ENCODE measurements around the gene GASK1A.
"Not testable (repeated sequence)": the region's sequence is repeated elsewhere in the genome, so short reads cannot be mapped to it uniquely, and the experiment has no call there.

The GASK1A gene

DNA sequence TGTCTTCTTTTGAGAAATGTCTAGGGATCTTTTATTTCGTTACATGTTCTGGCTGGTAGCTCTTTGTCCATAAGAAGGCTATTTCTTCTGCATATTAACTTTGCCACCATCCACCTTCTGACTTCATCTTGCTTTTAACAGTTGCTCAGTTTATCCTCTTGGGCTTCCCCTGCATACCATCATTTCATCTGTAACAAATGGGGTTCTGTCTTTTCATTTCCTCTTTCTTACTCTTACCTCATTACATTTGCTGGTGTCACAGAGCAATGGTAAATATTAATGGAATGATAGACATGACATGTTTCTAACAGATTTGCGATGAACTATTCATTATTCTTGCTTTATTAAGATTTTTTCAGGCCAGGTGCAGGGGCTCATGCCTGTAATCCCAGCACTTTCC is 62.4 kb downstream of the GASK1A start:
- no peaks in the 10 kb centered on the region for H3K36me3 ChIP-seq (ENCODE audit: control insufficient read depth, insufficient read depth, low read length)
- H3K27me3 ChIP-seq (ENCODE audit: control insufficient read depth, insufficient read depth, low read length) = no peaks in the 10 kb centered on the region
- no peak overlapping the region for H3K9ac ChIP-seq (ENCODE audit: low read length)
- no peaks in the 10 kb centered on the region for H3K9me3 ChIP-seq (ENCODE audit: control insufficient read depth, low read length)
- no peak overlapping the region for H3K4me3 ChIP-seq (ENCODE audit: low read length)
- no peaks in the 10 kb centered on the region for H3K4me1 ChIP-seq (ENCODE audit: control insufficient read depth, insufficient read depth, low read length)

DNA sequence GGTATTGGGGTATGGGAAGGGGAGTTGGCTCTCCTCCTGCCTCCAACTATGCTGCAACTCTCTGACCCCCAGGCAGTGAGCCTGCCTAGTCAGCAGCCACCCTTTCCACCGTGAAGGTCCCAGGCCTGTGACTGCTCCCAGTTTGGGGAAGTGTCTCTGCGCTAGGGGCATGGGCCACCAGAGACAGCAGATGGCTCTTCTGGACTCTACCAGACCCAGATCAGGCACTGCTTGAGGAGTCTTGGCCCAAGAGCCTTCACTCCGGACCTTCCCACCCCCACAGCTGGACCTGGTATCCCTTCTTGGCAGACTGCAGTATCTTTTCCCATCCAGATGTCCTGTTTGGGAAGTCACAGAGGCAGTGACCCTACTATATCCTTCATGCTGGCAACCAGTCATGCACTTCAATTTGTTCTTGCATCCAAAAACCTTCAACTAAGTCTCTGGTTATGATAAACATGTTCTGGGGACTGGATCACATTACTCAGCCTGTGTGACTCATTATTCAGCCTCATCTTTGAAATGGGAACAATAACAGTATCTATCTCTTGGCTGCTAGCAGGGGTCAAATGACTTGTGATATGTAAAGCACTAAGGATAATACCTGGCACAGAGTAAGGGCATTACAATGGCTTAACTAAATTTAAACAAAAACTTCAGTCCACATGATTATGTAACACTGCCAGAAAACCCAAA is 64.1 kb downstream of the GASK1A start:
- Histone ChIP-seq H3K4me3 (ENCODE audit: low read length) (no peak overlapping the region), H3K4me1 (ENCODE audit: control insufficient read depth, insufficient read depth, low read length) (no peaks in the 10 kb centered on the region), H3K36me3 (ENCODE audit: control insufficient read depth, insufficient read depth, low read length) (no peaks in the 10 kb centered on the region), H3K9ac (ENCODE audit: low read length) (no peak overlapping the region), H3K9me3 (ENCODE audit: control insufficient read depth, low read length) (no peaks in the 10 kb centered on the region), H3K27me3 (ENCODE audit: control insufficient read depth, insufficient read depth, low read length) (no peaks in the 10 kb centered on the region)

DNA sequence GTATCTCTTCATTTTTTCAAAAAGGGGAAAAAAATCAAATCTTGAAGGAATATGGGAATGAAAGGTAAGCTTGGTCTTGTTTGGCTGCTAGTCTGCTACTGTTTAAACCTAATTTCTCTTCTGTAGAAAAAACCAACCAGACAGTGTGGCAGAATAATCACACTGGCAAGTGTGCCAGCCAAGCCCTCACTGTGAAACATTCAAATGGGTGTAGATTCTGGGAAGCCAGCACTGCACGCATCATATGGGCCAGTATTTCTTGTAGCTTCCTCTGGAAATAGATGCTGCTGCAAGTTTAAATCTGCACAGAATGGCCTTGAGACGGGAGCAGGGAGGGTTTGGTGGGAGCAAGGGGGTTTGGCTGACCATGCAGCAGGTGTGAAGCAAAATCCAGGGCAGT is 64.7 kb downstream of the GASK1A start:
- Histone ChIP-seq H3K4me3 (ENCODE audit: low read length) (no peak overlapping the region), H3K9ac (ENCODE audit: low read length) (no peak overlapping the region), H3K36me3 (ENCODE audit: control insufficient read depth, insufficient read depth, low read length) (no peaks in the 10 kb centered on the region), H3K9me3 (ENCODE audit: control insufficient read depth, low read length) (no peaks in the 10 kb centered on the region), H3K27me3 (ENCODE audit: control insufficient read depth, insufficient read depth, low read length) (no peaks in the 10 kb centered on the region), H3K4me1 (ENCODE audit: control insufficient read depth, insufficient read depth, low read length) (no peaks in the 10 kb centered on the region)

DNA sequence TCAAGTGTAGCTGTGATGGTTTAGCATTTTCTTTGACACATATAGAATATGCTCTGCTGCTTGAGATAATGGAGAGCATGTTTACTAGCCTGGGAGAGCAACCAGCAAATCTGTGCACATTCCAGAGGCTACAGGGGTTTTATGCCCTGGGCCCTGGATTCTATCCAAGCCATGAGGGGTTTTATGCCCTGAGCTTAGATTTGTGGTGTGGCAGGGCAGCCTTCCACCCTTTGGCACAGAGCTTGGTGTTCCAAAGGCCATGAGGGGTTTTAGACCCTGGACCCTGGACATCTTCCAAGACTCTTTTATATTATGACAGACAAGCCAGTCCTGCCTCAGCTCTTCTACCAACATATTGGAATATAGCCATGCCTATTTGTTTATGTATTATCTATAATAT is 66.0 kb downstream of the GASK1A start:
- not testable (repeated sequence) for H3K36me3 ChIP-seq (ENCODE audit: control insufficient read depth, insufficient read depth, low read length); H3K9me3 ChIP-seq (ENCODE audit: control insufficient read depth, low read length); H3K4me3 ChIP-seq (ENCODE audit: low read length)

DNA sequence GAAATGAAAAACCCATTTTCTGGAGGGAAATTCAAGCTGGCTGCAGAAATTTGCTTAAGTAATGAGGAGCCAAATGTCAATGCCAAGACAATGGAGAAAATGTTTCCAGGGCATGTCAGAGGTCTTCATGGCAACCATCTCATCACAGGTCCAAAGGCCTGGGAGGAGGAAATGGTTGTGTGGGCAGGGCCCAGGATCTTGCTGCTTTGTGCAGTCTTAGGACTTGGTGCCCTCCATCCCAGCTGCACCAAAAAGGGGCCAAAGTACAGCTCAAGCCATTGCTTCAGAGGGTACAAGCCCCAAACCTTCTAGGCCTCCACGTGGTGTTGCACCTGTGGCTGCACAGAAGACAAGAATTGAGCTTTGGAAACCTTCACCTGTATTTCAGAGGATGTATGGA is 67.5 kb downstream of the GASK1A start:
- no peaks in the 10 kb centered on the region for H3K36me3 ChIP-seq (ENCODE audit: control insufficient read depth, insufficient read depth, low read length)
- no peaks in the 10 kb centered on the region for H3K9me3 ChIP-seq (ENCODE audit: control insufficient read depth, low read length)
- no peak overlapping the region for H3K4me3 ChIP-seq (ENCODE audit: low read length)
- H3K9ac ChIP-seq (ENCODE audit: low read length) = no peak overlapping the region
- no peaks in the 10 kb centered on the region for H3K4me1 ChIP-seq (ENCODE audit: control insufficient read depth, insufficient read depth, low read length)
- no peaks in the 10 kb centered on the region for H3K27me3 ChIP-seq (ENCODE audit: control insufficient read depth, insufficient read depth, low read length)

More for the DNA sequence above, 66.0 kb downstream of the GASK1A start:
- not testable (repeated sequence) for H3K9ac ChIP-seq (ENCODE audit: low read length); H3K27me3 ChIP-seq (ENCODE audit: control insufficient read depth, insufficient read depth, low read length); H3K4me1 ChIP-seq (ENCODE audit: control insufficient read depth, insufficient read depth, low read length)

- Histone ChIP-seq H3K36me3 (ENCODE audit: control insufficient read depth, insufficient read depth, low read length) (no peaks in the 10 kb centered on the region), H3K9ac (ENCODE audit: low read length) (no peak overlapping the region), H3K9me3 (ENCODE audit: control insufficient read depth, low read length) (no peaks in the 10 kb centered on the region)
Observed at GRCh38 chr3:43048470-43048869, 69.4 kb downstream of the GASK1A start.

GRCh38 chr3:43053291-43053690 is 74.2 kb downstream of the GASK1A start:
- Histone ChIP-seq H3K9me3 (ENCODE audit: control insufficient read depth, low read length) (no peaks in the 10 kb centered on the region), H3K9ac (ENCODE audit: low read length) (no peak overlapping the region), H3K4me3 (ENCODE audit: low read length) (no peak overlapping the region), H3K4me1 (ENCODE audit: control insufficient read depth, insufficient read depth, low read length) (no peaks in the 10 kb centered on the region), H3K36me3 (ENCODE audit: control insufficient read depth, insufficient read depth, low read length) (no peaks in the 10 kb centered on the region), H3K27me3 (ENCODE audit: control insufficient read depth, insufficient read depth, low read length) (no peaks in the 10 kb centered on the region)

More at GRCh38 chr3:43048470-43048869, 69.4 kb downstream of the GASK1A start:
- no peaks in the 10 kb centered on the region for H3K4me1 ChIP-seq (ENCODE audit: control insufficient read depth, insufficient read depth, low read length)
- no peak overlapping the region for H3K4me3 ChIP-seq (ENCODE audit: low read length)
- H3K27me3 ChIP-seq (ENCODE audit: control insufficient read depth, insufficient read depth, low read length) = no peaks in the 10 kb centered on the region

DNA sequence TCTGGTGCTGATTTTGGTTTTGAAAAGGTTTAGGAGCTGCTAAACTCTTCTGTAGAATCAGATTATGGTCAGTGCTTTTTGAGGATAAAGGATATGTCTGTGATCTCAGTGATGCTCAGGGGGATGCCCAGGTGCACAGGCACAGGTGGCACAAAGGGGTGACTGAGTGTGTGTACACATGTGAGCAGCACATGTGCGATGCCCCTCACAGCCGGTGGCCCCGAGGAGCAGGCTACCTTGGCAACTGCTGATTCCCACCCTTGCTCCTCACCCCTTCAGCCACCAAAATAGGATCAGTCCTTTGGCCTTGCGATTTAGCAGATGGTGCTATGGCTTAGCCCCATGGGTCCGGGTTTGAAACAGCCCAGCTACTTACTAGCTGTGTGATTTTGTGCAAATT is 75.6 kb downstream of the GASK1A start:
- no peaks in the 10 kb centered on the region for H3K4me1 ChIP-seq (ENCODE audit: control insufficient read depth, insufficient read depth, low read length)
- no peak overlapping the region for H3K9ac ChIP-seq (ENCODE audit: low read length)
- H3K27me3 ChIP-seq (ENCODE audit: control insufficient read depth, insufficient read depth, low read length) = no peaks in the 10 kb centered on the region
- no peaks in the 10 kb centered on the region for H3K9me3 ChIP-seq (ENCODE audit: control insufficient read depth, low read length)
- H3K4me3 ChIP-seq (ENCODE audit: low read length) = no peak overlapping the region
- no peaks in the 10 kb centered on the region for H3K36me3 ChIP-seq (ENCODE audit: control insufficient read depth, insufficient read depth, low read length)

DNA sequence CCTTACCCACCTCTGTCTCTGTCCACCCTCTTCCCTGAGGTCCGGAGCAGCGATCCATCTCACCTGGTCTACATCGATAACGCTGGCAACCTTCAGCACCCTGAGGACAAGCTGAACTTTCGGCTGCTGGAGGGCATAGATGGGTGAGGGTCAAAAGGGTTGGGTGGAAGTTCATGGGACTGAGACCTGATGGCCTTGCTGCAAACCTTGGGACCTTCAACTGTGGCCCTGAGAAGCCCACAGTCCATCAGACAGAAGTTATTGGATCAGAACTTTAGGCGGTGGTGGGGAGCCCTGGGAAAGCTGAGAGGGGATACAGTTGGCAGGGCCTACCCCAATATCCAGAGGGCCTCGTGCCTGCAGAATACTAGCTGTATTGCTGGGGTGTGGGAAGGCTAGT is 76.3 kb downstream of the GASK1A start:
- Histone ChIP-seq H3K36me3 (ENCODE audit: control insufficient read depth, insufficient read depth, low read length) (no peaks in the 10 kb centered on the region), H3K9ac (ENCODE audit: low read length) (no peak overlapping the region), H3K27me3 (ENCODE audit: control insufficient read depth, insufficient read depth, low read length) (no peaks in the 10 kb centered on the region)

DNA sequence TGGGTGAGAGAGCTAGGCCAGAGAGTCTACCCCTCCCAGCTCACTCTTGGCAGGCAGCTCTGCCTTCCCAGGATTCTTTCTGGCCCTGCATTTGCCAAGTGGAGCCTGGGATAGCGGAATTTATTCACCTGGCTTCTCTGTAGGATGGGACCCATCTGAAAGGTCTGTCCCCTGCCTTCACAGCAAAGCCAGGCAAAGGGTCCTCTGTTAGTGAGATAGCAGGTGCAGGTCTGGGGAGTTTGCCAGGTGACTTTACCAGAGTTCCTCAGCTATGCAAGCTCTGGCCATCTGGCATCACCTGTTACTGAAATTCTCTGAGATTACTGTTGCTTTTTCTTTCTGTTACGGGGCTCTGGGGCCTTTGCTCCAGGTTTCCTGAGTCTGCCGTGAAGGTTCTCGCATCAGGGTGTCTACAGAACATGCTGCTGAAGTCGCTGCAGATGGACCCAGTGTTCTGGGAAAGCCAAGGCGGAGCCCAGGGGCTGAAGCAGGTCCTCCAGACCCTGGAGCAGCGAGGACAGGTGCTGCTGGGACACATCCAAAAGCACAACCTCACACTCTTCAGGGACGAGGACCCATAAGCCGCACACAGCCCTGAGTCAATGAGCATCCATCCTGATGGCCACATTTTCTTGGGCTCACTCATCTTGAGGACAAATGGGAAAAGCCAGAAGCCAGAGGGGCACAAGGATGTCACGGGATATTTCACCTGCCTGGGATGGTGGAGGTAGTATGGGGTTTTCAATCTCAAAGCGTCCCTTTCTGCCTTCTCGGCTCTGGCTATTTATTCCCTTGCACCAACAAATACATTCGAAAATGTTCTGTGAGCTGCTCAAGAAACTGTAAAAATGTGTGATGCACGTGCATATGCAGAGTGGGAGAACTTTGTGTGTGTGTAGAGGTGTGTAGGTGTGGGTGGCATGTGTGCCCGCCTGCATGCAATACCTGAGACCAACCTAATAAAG is 77.0 kb downstream of the GASK1A start:
- H3K36me3 ChIP-seq (ENCODE audit: control insufficient read depth, insufficient read depth, low read length) = no peaks in the 10 kb centered on the region
- no peaks in the 10 kb centered on the region for H3K27me3 ChIP-seq (ENCODE audit: control insufficient read depth, insufficient read depth, low read length)
- H3K9me3 ChIP-seq (ENCODE audit: control insufficient read depth, low read length) = no peaks in the 10 kb centered on the region
- no peaks in the 10 kb centered on the region for H3K4me1 ChIP-seq (ENCODE audit: control insufficient read depth, insufficient read depth, low read length)
- H3K4me3 ChIP-seq (ENCODE audit: low read length) = no peak overlapping the region
- no peak overlapping the region for H3K9ac ChIP-seq (ENCODE audit: low read length)

More for the DNA sequence above, 76.3 kb downstream of the GASK1A start:
- H3K9me3 ChIP-seq (ENCODE audit: control insufficient read depth, low read length) = no peaks in the 10 kb centered on the region
- no peaks in the 10 kb centered on the region for H3K4me1 ChIP-seq (ENCODE audit: control insufficient read depth, insufficient read depth, low read length)
- H3K4me3 ChIP-seq (ENCODE audit: low read length) = no peak overlapping the region

- no peaks in the 10 kb centered on the region for H3K9me3 ChIP-seq (ENCODE audit: control insufficient read depth, low read length)
- H3K4me3 ChIP-seq (ENCODE audit: low read length) = no peak overlapping the region
- no peak overlapping the region for H3K9ac ChIP-seq (ENCODE audit: low read length)
- no peaks in the 10 kb centered on the region for H3K27me3 ChIP-seq (ENCODE audit: control insufficient read depth, insufficient read depth, low read length)
- no peaks in the 10 kb centered on the region for H3K36me3 ChIP-seq (ENCODE audit: control insufficient read depth, insufficient read depth, low read length)
- no peaks in the 10 kb centered on the region for H3K4me1 ChIP-seq (ENCODE audit: control insufficient read depth, insufficient read depth, low read length)
Observed at GRCh38 chr3:43059456-43059855, 80.3 kb downstream of the GASK1A start.

- Histone ChIP-seq H3K9ac (ENCODE audit: low read length) (no peak overlapping the region), H3K9me3 (ENCODE audit: control insufficient read depth, low read length) (no peaks in the 10 kb centered on the region), H3K4me1 (ENCODE audit: control insufficient read depth, insufficient read depth, low read length) (no peaks in the 10 kb centered on the region), H3K27me3 (ENCODE audit: control insufficient read depth, insufficient read depth, low read length) (no peaks in the 10 kb centered on the region), H3K36me3 (ENCODE audit: control insufficient read depth, insufficient read depth, low read length) (no peaks in the 10 kb centered on the region), H3K4me3 (ENCODE audit: low read length) (no peak overlapping the region)
Observed at GRCh38 chr3:43061101-43061895, 82.2 kb downstream of the GASK1A start.
